GM18951 (cell line): Measurements from ENCODE around the gene WWTR1.

Experiments used
- POLR2A ChIP-seq: IDR thresholded peaks from 4 replicates; pipeline ENCODE4 v1.6.1; 2011; ENCODE audit warnings: mild to moderate bottlenecking; ENCODE audit not compliant: insufficient read length, insufficient read depth; ENCODE audit errors: extremely low read depth
- in situ Hi-C: fragments of 300-500 bp; cut with MboI; formaldehyde crosslinking; loops from one replicate; pipeline ENCODE4 v1.12.0; 2022; ENCODE audit warnings: low sequenced_read_pairs, mixed read lengths, inconsistent platforms; ENCODE audit not compliant: unreplicated experiment

The WWTR1 gene

GRCh38 chr3:149572796-149573414, 84.9 kb downstream of the WWTR1 start:
- in situ Hi-C loops, result loop anchor here (25.0 kb wide), 1 partner anchor 139 kb away; no protein-coding TSS in a partner anchor

GRCh38 chr3:149571381-149571780, 86.4 kb downstream of the WWTR1 start:
- no peak for TF ChIP-seq POLR2A
- in situ Hi-C loops, result loop anchor here (25.0 kb wide), 1 partner anchor 141 kb away; no protein-coding TSS in a partner anchor

More at GRCh38 chr3:149572796-149573414, 84.9 kb downstream of the WWTR1 start:
- no peak for TF ChIP-seq POLR2A

- in situ Hi-C loops, result loop anchor here (25.0 kb wide), 1 partner anchor 142 kb away; no protein-coding TSS in a partner anchor
- no peak for TF ChIP-seq POLR2A
Measured at GRCh38 chr3:149570016-149570415, 87.8 kb downstream of the WWTR1 start.

- in situ Hi-C loops, result loop anchor here (25.0 kb wide), 1 partner anchor 145 kb away; no protein-coding TSS in a partner anchor
- TF ChIP-seq POLR2A, result no peak
Measured at GRCh38 chr3:149567381-149567780, 90.4 kb downstream of the WWTR1 start.

- TF ChIP-seq POLR2A, result no peak
- in situ Hi-C loops, result loop anchor here (25.0 kb wide), 1 partner anchor 146 kb away; no protein-coding TSS in a partner anchor
Measured at GRCh38 chr3:149566292-149566975, 91.4 kb downstream of the WWTR1 start.

- no peak for TF ChIP-seq POLR2A
- in situ Hi-C loops, result loop anchor here (25.0 kb wide), 1 partner anchor 148 kb away; no protein-coding TSS in a partner anchor
Measured at GRCh38 chr3:149564079-149564478, 93.7 kb downstream of the WWTR1 start.

- in situ Hi-C loops, result loop anchor here (25.0 kb wide), 1 partner anchor 149 kb away; no protein-coding TSS in a partner anchor
- no peak for TF ChIP-seq POLR2A
Measured at GRCh38 chr3:149563114-149563513, 94.7 kb downstream of the WWTR1 start.

GRCh38 chr3:149560617-149561016, 97.2 kb downstream of the WWTR1 start:
- TF ChIP-seq POLR2A, result no peak
- in situ Hi-C loops, result loop anchor here (25.0 kb wide), 1 partner anchor 152 kb away; no protein-coding TSS in a partner anchor

- in situ Hi-C loops, result loop anchor here (25.0 kb wide), 1 partner anchor 152 kb away; no protein-coding TSS in a partner anchor
- no peak for TF ChIP-seq POLR2A
Measured at GRCh38 chr3:149560001-149560400, 97.8 kb downstream of the WWTR1 start.

- no peak for TF ChIP-seq POLR2A
- in situ Hi-C loops, result loop anchor here (25.0 kb wide), 1 partner anchor 153 kb away; no protein-coding TSS in a partner anchor
Measured at GRCh38 chr3:149559525-149559924, 98.3 kb downstream of the WWTR1 start.

- no peak for TF ChIP-seq POLR2A
- in situ Hi-C loops, result loop anchor here (25.0 kb wide), 1 partner anchor 156 kb away; no protein-coding TSS in a partner anchor
Measured at GRCh38 chr3:149555927-149556326, 101.9 kb downstream of the WWTR1 start.

GRCh38 chr3:149554826-149555225, 103.0 kb downstream of the WWTR1 start:
- no peak for TF ChIP-seq POLR2A
- in situ Hi-C loops, result loop anchor here (25.0 kb wide), 1 partner anchor 157 kb away; no protein-coding TSS in a partner anchor

- no peak for TF ChIP-seq POLR2A
- in situ Hi-C loops, result loop anchor here (25.0 kb wide), 1 partner anchor 158 kb away; no protein-coding TSS in a partner anchor
Measured at GRCh38 chr3:149553781-149554451, 103.9 kb downstream of the WWTR1 start.
